GM13977 (cell line): ENCODE results near the gene SCRN2.

Source experiments
- DNase-seq: peaks from one replicate; pipeline ENCODE4 v3.0.0; 2012; ENCODE audit warnings: low spot score
- in situ Hi-C: fragments of 300-500 bp; cut with MboI; formaldehyde crosslinking; loops from one replicate; pipeline ENCODE4 v1.12.0; 2022; ENCODE audit warnings: low sequenced_read_pairs, low pct_unique_long_range_greater_than_20kb, mixed read lengths, inconsistent platforms; ENCODE audit not compliant: unreplicated experiment
- TF ChIP-seq, protein P1 (sequence below): IDR thresholded peaks from 2 replicates; pipeline ENCODE4 v1.5.1; 2012; ENCODE audit warnings: mild to moderate bottlenecking, control low read depth; ENCODE audit not compliant: insufficient read depth; ENCODE audit errors: extremely low read depth, missing control alignments

The SCRN2 gene

DNA sequence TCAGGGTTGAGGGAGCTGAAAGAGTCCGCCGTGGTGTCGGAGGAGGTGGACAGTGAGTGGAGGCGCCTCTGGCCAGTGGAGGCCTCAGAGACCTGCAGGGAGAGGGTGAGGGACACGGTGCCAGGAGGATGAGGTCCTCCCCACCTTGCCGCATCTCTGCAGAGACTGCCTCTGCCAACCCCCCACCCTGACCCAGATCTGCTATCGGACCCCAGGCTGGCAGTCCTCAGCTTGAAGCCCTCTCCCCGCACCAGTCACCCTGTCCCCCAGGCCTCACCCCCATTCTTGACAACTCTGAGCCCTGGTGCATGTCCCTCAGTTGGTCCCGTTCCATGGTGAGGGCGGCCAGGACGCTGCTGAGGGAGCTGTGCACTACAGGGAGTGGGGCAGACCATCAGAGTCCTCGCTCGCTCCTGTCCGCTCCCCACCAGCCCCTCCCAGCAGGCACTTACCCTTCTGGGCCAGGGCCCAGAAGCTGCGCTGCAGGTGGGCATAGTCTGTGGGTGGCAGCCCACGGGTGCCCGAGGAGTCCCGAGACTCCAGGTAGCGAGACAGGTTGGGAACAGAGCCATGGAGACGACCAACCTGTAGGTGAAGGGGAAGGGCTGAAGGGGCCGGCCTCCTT is 24.9 kb downstream of the SCRN2 start:
- in situ Hi-C loops = no loop called here
- TF ChIP-seq, protein P1, sequence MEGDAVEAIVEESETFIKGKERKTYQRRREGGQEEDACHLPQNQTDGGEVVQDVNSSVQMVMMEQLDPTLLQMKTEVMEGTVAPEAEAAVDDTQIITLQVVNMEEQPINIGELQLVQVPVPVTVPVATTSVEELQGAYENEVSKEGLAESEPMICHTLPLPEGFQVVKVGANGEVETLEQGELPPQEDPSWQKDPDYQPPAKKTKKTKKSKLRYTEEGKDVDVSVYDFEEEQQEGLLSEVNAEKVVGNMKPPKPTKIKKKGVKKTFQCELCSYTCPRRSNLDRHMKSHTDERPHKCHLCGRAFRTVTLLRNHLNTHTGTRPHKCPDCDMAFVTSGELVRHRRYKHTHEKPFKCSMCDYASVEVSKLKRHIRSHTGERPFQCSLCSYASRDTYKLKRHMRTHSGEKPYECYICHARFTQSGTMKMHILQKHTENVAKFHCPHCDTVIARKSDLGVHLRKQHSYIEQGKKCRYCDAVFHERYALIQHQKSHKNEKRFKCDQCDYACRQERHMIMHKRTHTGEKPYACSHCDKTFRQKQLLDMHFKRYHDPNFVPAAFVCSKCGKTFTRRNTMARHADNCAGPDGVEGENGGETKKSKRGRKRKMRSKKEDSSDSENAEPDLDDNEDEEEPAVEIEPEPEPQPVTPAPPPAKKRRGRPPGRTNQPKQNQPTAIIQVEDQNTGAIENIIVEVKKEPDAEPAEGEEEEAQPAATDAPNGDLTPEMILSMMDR = no peak
- no peak for DNase-seq

DNA sequence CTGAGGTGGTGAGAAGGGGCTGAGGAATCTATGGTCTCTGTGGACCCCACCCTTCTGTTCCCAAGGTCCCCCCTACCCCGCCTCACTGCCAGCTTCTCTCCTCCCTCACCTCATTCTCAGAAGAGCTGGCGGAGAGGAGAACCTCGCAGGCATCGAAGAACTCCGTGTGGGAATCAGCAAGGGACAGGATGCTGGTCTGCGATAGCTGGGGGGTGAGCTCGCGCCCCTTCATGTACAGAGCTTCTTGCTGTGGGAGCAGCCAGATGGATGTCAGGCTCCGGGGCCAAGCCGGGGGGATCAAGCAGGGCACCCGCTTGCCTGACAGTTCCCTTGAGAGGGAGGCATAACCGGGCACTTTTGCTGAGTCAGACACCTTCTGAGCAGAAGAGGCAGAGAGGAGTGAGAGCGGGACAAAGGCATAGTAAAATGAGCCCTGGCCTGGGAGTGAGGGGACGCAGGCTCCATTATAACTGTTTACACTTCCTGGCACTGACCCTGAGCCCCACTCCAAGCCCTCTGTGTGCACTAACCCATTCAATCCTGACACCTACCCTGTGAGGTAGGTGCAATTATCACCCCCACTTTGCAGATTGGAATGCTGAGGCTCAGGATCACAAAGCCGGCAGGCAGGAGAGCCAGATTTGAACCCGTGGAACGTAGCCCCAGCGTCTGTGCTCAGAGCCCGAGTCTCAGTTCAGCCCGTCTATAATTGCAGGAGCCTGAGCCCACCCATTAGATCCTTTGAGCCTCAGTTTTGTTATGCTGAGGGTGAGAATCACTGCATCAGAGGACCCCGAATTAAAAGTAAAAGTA is 25.8 kb downstream of the SCRN2 start:
- TF ChIP-seq, protein P1 = no peak
- DNase-seq = no peak
- in situ Hi-C loops = no loop called here

DNA sequence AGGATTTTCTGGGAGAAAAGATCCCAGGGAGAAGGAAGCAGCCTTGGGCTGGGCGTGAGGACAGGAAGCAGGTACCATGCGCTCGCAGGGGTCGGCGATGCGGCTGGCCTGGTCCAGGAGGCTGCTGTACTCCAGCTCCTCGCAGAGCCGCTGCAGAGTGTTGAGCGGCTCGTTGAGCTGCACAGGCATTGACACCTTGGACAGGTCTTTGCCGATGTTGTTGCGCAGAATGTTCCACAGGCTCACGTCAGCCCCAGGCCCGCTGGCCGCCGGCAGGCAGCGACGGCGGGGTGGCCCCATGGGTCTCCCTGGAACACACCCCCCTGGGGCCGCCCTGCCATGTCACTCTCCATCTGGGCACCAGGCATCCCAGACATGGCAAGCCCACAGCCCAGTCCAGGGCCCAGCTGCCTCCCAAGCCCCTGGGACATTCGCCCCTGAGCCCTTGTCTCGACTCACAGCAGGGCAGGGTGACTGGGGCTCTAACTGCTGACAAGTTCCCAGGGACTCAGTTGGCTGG is 27.5 kb downstream of the SCRN2 start:
- in situ Hi-C loops = no loop called here
- DNase-seq = no peak
- TF ChIP-seq, protein P1 = no peak

DNA sequence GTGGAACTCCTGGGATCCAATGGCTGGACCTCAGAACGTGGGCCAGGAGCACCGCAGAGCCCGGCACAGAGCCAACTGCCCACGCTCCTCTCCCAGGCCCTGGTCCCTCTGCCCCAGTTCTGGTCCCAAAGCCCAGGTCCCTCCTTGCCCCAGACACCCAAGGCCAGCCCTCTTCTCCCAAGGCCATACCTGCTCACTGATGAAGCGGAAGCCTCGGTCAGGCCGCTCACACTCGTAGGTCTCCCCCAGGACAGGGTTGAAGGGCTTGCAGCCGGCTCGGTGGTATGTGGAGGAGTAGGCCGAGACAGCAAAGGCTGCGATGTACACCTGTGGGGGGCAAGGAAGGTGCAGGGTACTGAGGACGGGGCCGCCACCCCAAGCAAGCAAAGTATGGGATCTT is 28.0 kb downstream of the SCRN2 start:
- in situ Hi-C loops = no loop called here
- TF ChIP-seq, protein P1 = no peak
- DNase-seq = no peak

DNA sequence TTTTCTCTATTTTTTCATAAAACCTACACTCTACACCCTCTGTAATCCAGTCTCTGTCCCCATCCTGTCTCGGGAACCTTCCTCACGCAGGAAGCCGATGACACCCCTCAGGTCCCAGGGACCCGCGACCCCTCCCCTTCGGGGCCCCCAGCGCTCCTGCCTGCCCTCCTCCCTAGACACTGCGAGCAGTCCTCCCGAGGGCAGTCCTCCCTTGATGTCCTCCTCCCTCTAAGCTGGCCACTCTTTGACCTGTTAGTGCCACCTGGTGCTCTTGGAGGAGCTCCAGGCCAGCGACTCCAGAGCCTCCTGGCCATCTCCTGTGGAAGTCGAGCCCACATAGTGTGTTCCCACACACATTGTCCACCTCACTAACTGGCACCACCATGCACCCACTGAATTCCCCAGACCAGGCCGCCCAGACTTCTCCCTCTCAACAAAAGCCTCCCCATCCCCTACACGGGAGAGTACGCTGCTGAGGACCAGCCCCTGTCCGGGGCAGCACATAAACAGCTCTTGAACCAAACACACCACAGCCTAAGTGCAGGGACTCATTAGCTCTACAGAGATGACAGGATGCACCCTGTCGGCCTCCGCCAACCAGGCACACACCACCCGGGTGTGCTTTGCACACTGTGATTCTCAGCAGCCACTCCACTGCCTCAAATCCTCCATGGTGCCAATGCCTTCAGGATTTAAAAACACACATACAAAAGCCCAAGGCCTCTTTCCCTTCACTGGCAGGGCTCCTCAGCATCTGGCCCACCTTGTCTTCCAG is 28.7 kb downstream of the SCRN2 start:
- TF ChIP-seq, protein P1 = no peak
- in situ Hi-C loops = no loop called here
- DNase-seq = no peak

DNA sequence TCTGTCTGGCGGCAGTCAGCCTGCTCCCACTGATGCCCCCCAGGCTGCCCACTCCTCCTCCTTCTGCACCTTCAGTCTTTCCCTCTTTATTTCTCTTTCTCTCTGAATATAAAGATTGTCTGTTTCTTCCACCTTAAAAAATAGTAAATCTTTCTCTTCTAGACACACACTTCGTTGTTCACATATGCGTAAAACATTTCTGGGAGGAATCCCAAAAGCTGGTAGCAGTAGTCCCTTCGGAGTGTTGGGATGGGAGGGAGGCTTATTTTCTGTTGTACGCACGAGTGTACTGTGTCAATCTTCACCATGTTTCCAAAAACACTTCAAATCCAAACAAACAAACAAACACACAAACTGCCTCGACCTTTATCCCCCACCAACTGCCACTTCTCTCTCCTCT is 29.4 kb downstream of the SCRN2 start:
- in situ Hi-C loops = no loop called here
- TF ChIP-seq, protein P1 = no peak
- no peak for DNase-seq
